Measurements from ENCODE around the gene POLR2F. TPM values are rescaled to one million over a fixed set of nuclear protein-coding genes. Genes with fewer than 3 reads are reported as not detected.

The POLR2F gene
- total RNA-seq, 1 experiment from 2014 or later, result 107 TPM

- no peak overlapping the region for H3K9ac ChIP-seq (ENCODE audit: low read length)
- ATAC-seq (no peak), DNase-seq (ENCODE audit: low read depth, low spot score) (no peak)
- RAD21 ChIA-PET (ENCODE audit: low non-redundant PET in 1 of 2, low total read pairs in 2 of 2, uncharacterized antibody in 2 of 2, unreplicated experiment in 2 of 2), result no interaction called here
- H3K9me2 ChIP-seq (ENCODE audit: insufficient read depth), result no peaks in the 10 kb centered on the region
- TF ChIP-seq MAX (IDR thresholded peaks at IDR 0.05) (no peak), SP1 (IDR thresholded peaks at IDR 0.05; ENCODE audit: low read depth) (no peak), EGR1 (IDR thresholded peaks at IDR 0.05; ENCODE audit: low read depth) (no peak), RAD21 (IDR thresholded peaks at IDR 0.05; ENCODE audit: low read depth) (no peak), ZNF274 (IDR thresholded peaks at IDR 0.05; ENCODE audit: low read depth, low read length) (no peak), TCF7L2 (IDR thresholded peaks at IDR 0.05; ENCODE audit: borderline replicate concordance, extremely low read depth, insufficient read depth, insufficient read length) (no peak), SIN3A (IDR thresholded peaks at IDR 0.05; ENCODE audit: low read depth) (no peak), FOSL1 (IDR thresholded peaks at IDR 0.05; ENCODE audit: low read depth) (no peak), CBX3 (IDR thresholded peaks at IDR 0.05; ENCODE audit: low read depth) (no peak), EZH2 (IDR thresholded peaks at IDR 0.05) (no peak), ZFX (IDR thresholded peaks at IDR 0.05) (no peak), SRF (IDR thresholded peaks at IDR 0.05; ENCODE audit: low read depth) (no peak), POLR2A (IDR thresholded peaks at IDR 0.05; ENCODE audit: borderline replicate concordance, extremely low read depth, insufficient read depth, insufficient read length) (no peak), YY1 (IDR thresholded peaks at IDR 0.05; ENCODE audit: extremely low read depth, insufficient replicate concordance, low read depth, low read length) (no peak), CEBPB (IDR thresholded peaks at IDR 0.05; ENCODE audit: low read depth) (no peak)
- TF ChIP-seq, protein P1, sequence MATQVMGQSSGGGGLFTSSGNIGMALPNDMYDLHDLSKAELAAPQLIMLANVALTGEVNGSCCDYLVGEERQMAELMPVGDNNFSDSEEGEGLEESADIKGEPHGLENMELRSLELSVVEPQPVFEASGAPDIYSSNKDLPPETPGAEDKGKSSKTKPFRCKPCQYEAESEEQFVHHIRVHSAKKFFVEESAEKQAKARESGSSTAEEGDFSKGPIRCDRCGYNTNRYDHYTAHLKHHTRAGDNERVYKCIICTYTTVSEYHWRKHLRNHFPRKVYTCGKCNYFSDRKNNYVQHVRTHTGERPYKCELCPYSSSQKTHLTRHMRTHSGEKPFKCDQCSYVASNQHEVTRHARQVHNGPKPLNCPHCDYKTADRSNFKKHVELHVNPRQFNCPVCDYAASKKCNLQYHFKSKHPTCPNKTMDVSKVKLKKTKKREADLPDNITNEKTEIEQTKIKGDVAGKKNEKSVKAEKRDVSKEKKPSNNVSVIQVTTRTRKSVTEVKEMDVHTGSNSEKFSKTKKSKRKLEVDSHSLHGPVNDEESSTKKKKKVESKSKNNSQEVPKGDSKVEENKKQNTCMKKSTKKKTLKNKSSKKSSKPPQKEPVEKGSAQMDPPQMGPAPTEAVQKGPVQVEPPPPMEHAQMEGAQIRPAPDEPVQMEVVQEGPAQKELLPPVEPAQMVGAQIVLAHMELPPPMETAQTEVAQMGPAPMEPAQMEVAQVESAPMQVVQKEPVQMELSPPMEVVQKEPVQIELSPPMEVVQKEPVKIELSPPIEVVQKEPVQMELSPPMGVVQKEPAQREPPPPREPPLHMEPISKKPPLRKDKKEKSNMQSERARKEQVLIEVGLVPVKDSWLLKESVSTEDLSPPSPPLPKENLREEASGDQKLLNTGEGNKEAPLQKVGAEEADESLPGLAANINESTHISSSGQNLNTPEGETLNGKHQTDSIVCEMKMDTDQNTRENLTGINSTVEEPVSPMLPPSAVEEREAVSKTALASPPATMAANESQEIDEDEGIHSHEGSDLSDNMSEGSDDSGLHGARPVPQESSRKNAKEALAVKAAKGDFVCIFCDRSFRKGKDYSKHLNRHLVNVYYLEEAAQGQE (IDR thresholded peaks at IDR 0.05; ENCODE audit: low read depth), result no peak
- TF ChIP-seq, protein P2, sequence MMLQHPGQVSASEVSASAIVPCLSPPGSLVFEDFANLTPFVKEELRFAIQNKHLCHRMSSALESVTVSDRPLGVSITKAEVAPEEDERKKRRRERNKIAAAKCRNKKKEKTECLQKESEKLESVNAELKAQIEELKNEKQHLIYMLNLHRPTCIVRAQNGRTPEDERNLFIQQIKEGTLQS (IDR thresholded peaks at IDR 0.05), result no peak
- H3K4me3 ChIP-seq (replicated peaks in 1 of 2; ENCODE audit: low read depth in 1 of 2, low read length in 2 of 2), result no peak overlapping the region
- peaks cover 12 to 33% of the 10 kb centered on the region in 2 experiments for H3K4me1 ChIP-seq (ENCODE audit: control insufficient read depth in 1 of 2, insufficient read depth in 2 of 2, low read length in 2 of 2)
- intact Hi-C loops (cut with micrococcal nuclease), result no loop called here
- no TSS peak for BruUV-seq (replicated peaks)
- H3K36me3 ChIP-seq (ENCODE audit: control insufficient read depth in 1 of 2, insufficient read depth in 2 of 2, low read length in 2 of 2), result no peaks in the 10 kb centered on the region
- no peaks in the 10 kb centered on the region for H3K9me3 ChIP-seq (ENCODE audit: control insufficient read depth in 1 of 2, insufficient read depth in 1 of 2, low read depth in 1 of 2, low read length in 2 of 2)
- POLR2A ChIA-PET, result no interaction called here
- CTCF ChIA-PET, result no interaction called here
- H3K4me2 ChIP-seq (ENCODE audit: low read length), result no peak overlapping the region
- H4K20me1 ChIP-seq (ENCODE audit: insufficient read depth), result no peaks in the 10 kb centered on the region
- H2AFZ ChIP-seq (ENCODE audit: low read depth, low read length, poor library complexity, severe bottlenecking), result no peak overlapping the region
- no peak overlapping the region for H3K27ac ChIP-seq (ENCODE audit: low read depth, low read length)
- H3K79me2 ChIP-seq (ENCODE audit: insufficient read depth, low read length), result no peaks in the 10 kb centered on the region
- no peaks in the 10 kb centered on the region for H3K27me3 ChIP-seq (ENCODE audit: insufficient read depth, low read length)
Measured at GRCh38 chr22:37994982-37995381, 41.5 kb downstream of the POLR2F start.
